ENCODE measurements around the gene IVL.
A peak's percentile ranks its signal among the peaks of the same experiment; 100 is the strongest.

IVL gene, protein sequence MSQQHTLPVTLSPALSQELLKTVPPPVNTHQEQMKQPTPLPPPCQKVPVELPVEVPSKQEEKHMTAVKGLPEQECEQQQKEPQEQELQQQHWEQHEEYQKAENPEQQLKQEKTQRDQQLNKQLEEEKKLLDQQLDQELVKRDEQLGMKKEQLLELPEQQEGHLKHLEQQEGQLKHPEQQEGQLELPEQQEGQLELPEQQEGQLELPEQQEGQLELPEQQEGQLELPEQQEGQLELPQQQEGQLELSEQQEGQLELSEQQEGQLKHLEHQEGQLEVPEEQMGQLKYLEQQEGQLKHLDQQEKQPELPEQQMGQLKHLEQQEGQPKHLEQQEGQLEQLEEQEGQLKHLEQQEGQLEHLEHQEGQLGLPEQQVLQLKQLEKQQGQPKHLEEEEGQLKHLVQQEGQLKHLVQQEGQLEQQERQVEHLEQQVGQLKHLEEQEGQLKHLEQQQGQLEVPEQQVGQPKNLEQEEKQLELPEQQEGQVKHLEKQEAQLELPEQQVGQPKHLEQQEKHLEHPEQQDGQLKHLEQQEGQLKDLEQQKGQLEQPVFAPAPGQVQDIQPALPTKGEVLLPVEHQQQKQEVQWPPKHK

GRCh38 chr1:152907686-152908601, at the start of gene IVL:
Gene IVL, plus strand, starts transcription at chr1:152908546. Its CDS starts 1,252 bp downstream, at chr1:152909798.
- DNase-seq = no peak

DNA sequence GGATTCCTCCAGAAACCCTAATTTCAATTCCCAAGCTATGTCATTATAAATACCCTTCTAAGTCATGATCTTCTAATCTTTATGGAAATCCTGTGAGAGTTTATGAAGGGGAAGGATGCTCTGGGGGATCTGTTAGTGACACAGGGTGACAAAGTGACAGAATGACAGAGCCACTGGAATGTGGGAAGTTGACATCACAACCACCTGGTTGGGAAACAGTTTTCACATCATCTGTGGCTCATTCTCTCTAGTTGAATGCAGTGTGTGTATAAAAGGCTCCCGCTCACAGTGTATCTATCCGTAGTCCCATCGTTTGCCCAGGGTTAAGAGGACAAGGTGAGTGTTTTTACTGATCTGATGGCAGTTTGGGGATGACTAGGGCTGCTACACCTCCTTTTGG, 48.6 kb upstream of the IVL start, which contains the start of gene LCE7A:
LCE7A (plus strand) TSS at position 301 of the 400 bp plus-strand sequence. CDS start 702 bp downstream, outside the sequence.
- DNase-seq = no peak

DNA sequence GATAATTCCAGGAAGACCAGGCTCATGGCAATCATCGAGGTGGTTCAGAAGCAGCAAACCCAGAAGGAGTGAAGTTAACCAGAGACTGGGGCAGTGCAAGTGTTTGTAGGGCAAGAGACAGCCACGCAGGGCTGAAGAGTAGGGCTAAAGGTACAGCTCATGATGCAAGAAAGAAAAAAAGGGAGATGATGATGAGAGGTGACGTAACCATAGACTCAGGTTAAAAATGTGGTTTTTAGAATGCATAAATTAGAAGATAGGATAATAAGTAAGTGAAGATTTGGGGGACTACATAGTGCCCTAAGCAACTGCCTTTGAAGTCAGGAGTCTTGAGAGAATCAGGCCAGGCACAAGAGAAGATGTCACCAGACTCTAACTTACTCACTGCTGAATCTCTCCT, 48.2 kb upstream of the IVL start:
- no peak for DNase-seq

DNA sequence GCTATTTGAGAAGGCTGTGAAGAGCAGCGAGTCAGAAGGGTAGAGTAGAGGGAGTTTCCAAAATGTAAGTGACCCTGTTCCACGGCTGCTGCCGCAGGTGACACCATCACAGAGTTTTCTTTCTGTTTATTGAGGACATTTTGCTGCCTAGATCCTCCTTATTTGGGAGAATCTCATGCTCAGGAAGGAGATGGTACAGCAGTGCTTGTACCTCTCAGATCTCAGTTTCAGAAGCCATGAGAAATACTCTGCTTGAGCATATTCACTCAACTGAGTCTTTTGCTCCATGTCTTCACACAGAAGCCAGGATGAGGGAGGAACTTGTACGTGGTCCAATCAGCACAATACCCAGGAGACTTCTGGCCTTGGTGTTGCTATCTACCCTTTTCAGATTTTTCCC, 47.0 kb upstream of the IVL start:
- DNase-seq = no peak

DNA sequence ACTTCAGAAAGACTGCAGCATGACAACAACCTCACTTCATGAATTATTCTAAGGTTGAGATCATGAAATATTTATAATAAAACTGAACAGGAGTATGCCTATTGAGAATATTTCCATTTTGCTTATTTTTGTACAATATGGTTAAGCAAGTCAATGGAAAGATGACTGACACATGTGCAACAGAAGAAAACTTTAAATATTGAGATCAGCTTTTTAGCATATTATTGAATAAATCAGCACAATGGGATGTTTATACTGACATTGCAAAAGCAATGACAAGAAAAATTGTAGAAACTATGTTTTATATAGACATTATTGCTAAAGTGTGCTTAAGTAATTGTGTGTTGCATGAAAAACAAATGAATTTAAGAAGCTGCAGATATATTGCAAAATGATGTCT, 43.9 kb upstream of the IVL start:
- no peak for DNase-seq

DNA sequence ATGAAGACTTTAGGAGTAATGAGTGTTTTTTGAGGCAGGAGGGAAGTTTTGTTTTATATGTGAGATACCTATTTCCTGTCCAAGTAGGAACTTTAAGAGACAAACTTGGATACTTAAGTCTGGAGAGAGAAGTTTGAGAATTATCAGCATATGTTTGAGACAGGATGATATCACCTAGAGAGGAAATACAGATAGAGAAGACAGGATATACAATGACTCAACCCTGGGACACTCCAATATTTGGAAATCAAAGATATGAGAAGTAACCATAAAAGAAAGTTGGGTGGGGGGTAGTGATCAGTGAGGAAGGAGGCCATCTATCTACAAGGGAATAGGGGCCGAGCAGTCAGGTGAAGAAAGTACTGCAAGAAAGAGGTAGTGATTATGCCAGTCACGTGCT, 42.0 kb upstream of the IVL start:
- no peak for DNase-seq

- peak; percentile 86 for DNase-seq
Measured at GRCh38 chr1:152869808-152870419, 38.4 kb upstream of the IVL start.

- peak; percentile 79 for DNase-seq
Measured at GRCh38 chr1:152870831-152871730, 37.3 kb upstream of the IVL start.

DNA sequence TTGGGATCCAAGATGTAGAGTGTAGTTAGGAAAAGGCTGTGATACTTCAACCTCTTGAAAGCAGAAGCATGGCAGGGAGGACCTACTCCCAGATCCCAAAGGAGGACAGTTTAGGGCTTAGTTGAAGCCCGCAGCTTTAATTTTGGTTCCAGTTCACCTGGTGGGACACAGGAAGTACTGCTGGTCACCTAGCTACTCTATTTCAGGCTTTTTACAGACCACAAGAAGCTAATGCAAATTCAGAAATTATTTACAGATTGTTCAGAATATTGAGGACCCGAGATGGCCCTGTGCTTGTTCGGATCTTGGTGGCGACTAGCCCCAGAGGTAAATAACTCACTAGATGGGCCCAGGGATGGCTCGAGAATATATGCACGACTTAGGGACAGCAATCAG, 36.6 kb upstream of the IVL start:
- DNase-seq = no peak

GRCh38 chr1:152873495-152873894, 34.9 kb upstream of the IVL start:
- DNase-seq = no peak

GRCh38 chr1:152876827-152877226, 31.5 kb upstream of the IVL start:
- DNase-seq = no peak

DNA sequence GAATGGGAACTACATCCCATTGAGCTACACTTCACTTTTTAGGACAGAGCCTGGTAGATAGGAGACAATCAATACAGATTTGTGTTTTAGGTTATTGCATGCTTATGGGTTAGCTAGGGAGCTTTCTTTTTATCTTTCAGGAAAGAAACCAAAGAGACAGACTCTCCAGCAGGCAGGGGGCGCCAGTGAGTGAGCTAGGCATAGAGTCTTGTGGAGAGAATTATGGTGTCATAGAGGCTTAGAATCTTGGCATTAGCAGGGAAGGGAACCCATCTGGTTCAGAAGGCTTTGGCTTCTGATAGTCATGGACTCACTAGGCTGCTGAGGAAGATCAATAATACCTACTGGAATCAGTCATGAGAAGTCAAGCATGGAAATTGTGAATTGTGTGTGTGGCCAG, 30.3 kb upstream of the IVL start, which contains the start of gene SMCP:
SMCP (plus strand) TSS at position 281 of the 400 bp plus-strand sequence. CDS start 6,101 bp downstream, outside the sequence.
- DNase-seq = peak; percentile 64

DNA sequence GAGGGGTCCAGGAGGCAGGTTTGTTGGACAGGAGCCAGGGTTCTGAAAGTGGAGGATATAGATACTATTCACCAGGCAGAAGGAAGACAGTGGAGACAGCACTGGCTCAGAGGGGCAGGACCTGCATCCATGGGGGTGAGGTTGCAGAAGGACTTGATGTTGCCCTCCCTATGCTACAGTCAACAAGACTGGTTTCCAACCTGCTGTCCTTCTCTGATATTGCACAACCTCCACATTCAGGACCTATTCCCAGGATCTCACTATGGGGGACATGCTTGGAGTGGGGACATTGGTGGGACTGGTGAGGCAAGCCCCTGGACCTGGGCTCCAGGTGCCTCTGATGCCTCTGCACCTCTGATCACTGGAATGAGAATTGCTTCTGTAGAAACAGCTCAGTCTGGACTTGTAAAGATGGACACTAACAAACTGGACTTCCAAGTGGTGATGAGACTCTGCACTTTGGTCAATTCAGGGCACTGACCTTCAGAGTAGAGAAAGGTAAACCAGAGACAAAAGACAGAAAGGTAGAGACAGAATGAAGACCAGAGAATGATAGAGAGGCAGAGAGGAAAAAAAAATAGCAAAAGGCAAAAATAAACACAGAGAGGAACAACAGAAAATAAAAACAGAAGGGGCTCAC, 28.7 kb upstream of the IVL start:
- no peak for DNase-seq

GRCh38 chr1:152880316-152880715, 28.0 kb upstream of the IVL start:
- no peak for DNase-seq

- peak; percentile 62 for DNase-seq
Measured at GRCh38 chr1:152880907-152881306, 27.4 kb upstream of the IVL start.

- DNase-seq = no peak
Measured at GRCh38 chr1:152884085-152884484, 24.3 kb upstream of the IVL start.

GRCh38 chr1:152884506-152884905, 23.8 kb upstream of the IVL start:
- DNase-seq = no peak

- no peak for DNase-seq
Measured at GRCh38 chr1:152884966-152885624, 23.3 kb upstream of the IVL start.

DNA sequence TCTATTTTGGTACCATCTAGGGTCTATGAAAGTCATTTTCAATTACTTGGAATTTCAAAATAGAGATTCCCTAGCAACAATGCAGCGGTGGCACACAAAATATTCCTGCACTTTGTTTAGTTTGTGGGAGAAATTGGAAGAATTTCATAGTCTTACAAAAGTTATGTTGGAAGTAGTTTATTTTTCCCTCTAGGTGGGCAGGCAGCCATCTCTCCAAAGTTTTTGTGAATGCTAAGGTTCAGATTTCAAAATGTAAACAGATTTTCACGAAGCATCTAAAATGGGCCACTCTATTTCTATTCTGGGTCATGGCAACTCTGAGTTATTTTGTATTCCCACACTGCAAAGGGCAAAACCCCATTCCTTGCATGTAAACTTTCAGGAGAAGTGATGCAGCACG, 22.3 kb upstream of the IVL start:
- DNase-seq = no peak

DNA sequence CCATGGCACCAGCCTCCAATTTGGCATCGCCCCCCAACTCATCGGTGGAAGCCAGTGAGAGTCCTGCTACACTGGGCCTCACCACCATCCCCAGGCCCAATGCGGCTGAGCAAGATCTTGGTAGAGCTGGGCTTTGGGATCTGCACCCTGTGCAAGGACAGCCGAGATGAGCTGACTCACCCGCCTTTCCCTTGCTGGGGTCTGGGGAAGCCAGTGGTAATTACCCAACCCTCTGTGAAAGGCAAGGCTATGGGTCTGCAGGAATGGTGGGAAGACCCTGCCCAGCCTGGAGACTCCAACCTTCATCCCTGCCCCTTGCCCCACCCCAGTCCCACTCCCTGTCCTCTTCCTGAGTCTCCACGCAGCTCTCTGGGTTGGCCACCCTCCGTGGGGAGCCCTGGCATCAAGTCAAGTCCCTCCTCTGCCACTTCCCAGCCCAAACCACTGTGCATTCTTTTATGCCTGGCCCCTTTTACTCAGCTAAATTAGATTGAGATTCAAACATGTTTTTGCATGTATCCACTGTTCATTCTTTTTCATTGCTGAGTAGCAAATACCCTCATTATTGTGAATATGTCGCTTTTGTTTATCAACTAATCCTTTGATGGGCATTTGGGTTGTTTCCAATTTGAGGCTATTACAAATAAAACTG, 21.5 kb upstream of the IVL start:
- DNase-seq = no peak

Data from OCI-M1 (cell line).